HUES48 (cell line): ENCODE data around the gene ZNF319.

Source experiments
- H3K27ac ChIP-seq: one replicate; pipeline ENCODE4 v1.7.0; 2013; ENCODE audit warnings: low read depth, low read length, inconsistent platforms
- H3K27me3 ChIP-seq: 2 replicates; pipeline ENCODE4 v1.6.1; 2013; ENCODE audit warnings: mild to moderate bottlenecking, low read length; ENCODE audit not compliant: control insufficient read depth, insufficient read depth
- H3K36me3 ChIP-seq: 2 replicates; pipeline ENCODE4 v1.6.1; 2013; ENCODE audit warnings: low read length; ENCODE audit not compliant: control insufficient read depth, insufficient read depth
- H3K4me1 ChIP-seq: 2 replicates; pipeline ENCODE4 v1.6.1; 2013; ENCODE audit warnings: mild to moderate bottlenecking, low read length; ENCODE audit not compliant: control insufficient read depth, insufficient read depth
- H3K4me3 ChIP-seq: 2 replicates; pipeline ENCODE4 v1.5.1; 2013; ENCODE audit warnings: mild to moderate bottlenecking, low read depth, low read length
- H3K9ac ChIP-seq: 2 replicates; pipeline ENCODE4 v1.6.1; 2013; ENCODE audit warnings: mild to moderate bottlenecking, low read depth, low read length, moderate library complexity
- H3K9me3 ChIP-seq: 2 replicates; pipeline ENCODE4 v1.6.1; 2013; ENCODE audit warnings: low read length; ENCODE audit not compliant: control insufficient read depth, insufficient read depth

The ZNF319 gene

GRCh38 chr16:58034774-58035173, 34.3 kb upstream of the ZNF319 start:
- Histone ChIP-seq H3K4me3 (no peak overlapping the region), H3K9me3 (no peaks in the 10 kb centered on the region), H3K36me3 (peaks cover 26% of the 10 kb centered on the region), H3K9ac (no peak overlapping the region), H3K4me1 (no peaks in the 10 kb centered on the region), H3K27me3 (no peaks in the 10 kb centered on the region), H3K27ac (no peak overlapping the region)

GRCh38 chr16:58034128-58034685, 33.7 kb upstream of the ZNF319 start:
- peaks cover 20% of the 10 kb centered on the region for H3K36me3 ChIP-seq
- H3K9me3 ChIP-seq: no peaks in the 10 kb centered on the region
- no peak overlapping the region for H3K9ac ChIP-seq
- no peak overlapping the region for H3K4me3 ChIP-seq
- no peaks in the 10 kb centered on the region for H3K4me1 ChIP-seq
- no peak overlapping the region for H3K27ac ChIP-seq
- H3K27me3 ChIP-seq: no peaks in the 10 kb centered on the region

GRCh38 chr16:58032710-58033293, 32.3 kb upstream of the ZNF319 start:
- Histone ChIP-seq H3K27me3 (no peaks in the 10 kb centered on the region), H3K27ac (no peak overlapping the region), H3K9ac (no peak overlapping the region), H3K9me3 (no peaks in the 10 kb centered on the region), H3K4me1 (peaks cover 13% of the 10 kb centered on the region), H3K4me3 (no peak overlapping the region), H3K36me3 (peaks cover 8% of the 10 kb centered on the region)

GRCh38 chr16:58031016-58031800, 30.7 kb upstream of the ZNF319 start:
- peaks cover 14% of the 10 kb centered on the region for H3K4me1 ChIP-seq

GRCh38 chr16:58030136-58030840, 29.8 kb upstream of the ZNF319 start:
- H3K4me3 ChIP-seq: no peak overlapping the region
- H3K27ac ChIP-seq: no peak overlapping the region
- no peaks in the 10 kb centered on the region for H3K9me3 ChIP-seq
- no peak overlapping the region for H3K9ac ChIP-seq
- no peaks in the 10 kb centered on the region for H3K27me3 ChIP-seq
- H3K4me1 ChIP-seq: peaks cover 14% of the 10 kb centered on the region
- H3K36me3 ChIP-seq: no peaks in the 10 kb centered on the region

More at GRCh38 chr16:58031016-58031800, 30.7 kb upstream of the ZNF319 start:
- no peaks in the 10 kb centered on the region for H3K36me3 ChIP-seq
- no peak overlapping the region for H3K9ac ChIP-seq
- H3K27me3 ChIP-seq: no peaks in the 10 kb centered on the region
- no peak overlapping the region for H3K27ac ChIP-seq
- no peaks in the 10 kb centered on the region for H3K9me3 ChIP-seq
- H3K4me3 ChIP-seq: no peak overlapping the region

- Histone ChIP-seq H3K9ac (no peak overlapping the region), H3K27ac (no peak overlapping the region), H3K4me1 (peaks cover 20% of the 10 kb centered on the region), H3K9me3 (no peaks in the 10 kb centered on the region), H3K36me3 (no peaks in the 10 kb centered on the region), H3K27me3 (peaks cover 6% of the 10 kb centered on the region; the same call in 1 of the 2 replicates), H3K4me3 (no peak overlapping the region)
Observed at GRCh38 chr16:58029410-58029809, 28.9 kb upstream of the ZNF319 start.

- Histone ChIP-seq H3K4me3 (peak overlapping the region; percentile 37; the same call in 1 of the 2 replicates), H3K4me1 (peaks cover 28% of the 10 kb centered on the region), H3K9me3 (no peaks in the 10 kb centered on the region)
Observed at GRCh38 chr16:58028541-58029070, 28.1 kb upstream of the ZNF319 start.

GRCh38 chr16:58027916-58028455, 27.5 kb upstream of the ZNF319 start:
- Histone ChIP-seq H3K9ac (no peak overlapping the region), H3K4me1 (peaks cover 33% of the 10 kb centered on the region), H3K9me3 (no peaks in the 10 kb centered on the region), H3K27me3 (peaks cover 15% of the 10 kb centered on the region; the same call in 1 of the 2 replicates), H3K36me3 (no peaks in the 10 kb centered on the region), H3K4me3 (peak overlapping the region; percentile 37), H3K27ac (peak overlapping the region; percentile 73)

More at GRCh38 chr16:58028541-58029070, 28.1 kb upstream of the ZNF319 start:
- Histone ChIP-seq H3K27ac (peak overlapping the region; percentile 73), H3K9ac (no peak overlapping the region), H3K27me3 (peaks cover 14% of the 10 kb centered on the region; the same call in 1 of the 2 replicates), H3K36me3 (no peaks in the 10 kb centered on the region)

- Histone ChIP-seq H3K4me1 (peaks cover 40% of the 10 kb centered on the region), H3K9me3 (no peaks in the 10 kb centered on the region), H3K27me3 (peaks cover 15% of the 10 kb centered on the region; the same call in 1 of the 2 replicates), H3K4me3 (peak overlapping the region; percentile 85), H3K36me3 (no peaks in the 10 kb centered on the region), H3K27ac (peak overlapping the region; percentile 73), H3K9ac (peak overlapping the region; percentile 38; the same call in 1 of the 2 replicates)
Observed at GRCh38 chr16:58027161-58027915, 26.9 kb upstream of the ZNF319 start.

- peaks cover 46% of the 10 kb centered on the region for H3K4me1 ChIP-seq
- no peaks in the 10 kb centered on the region for H3K36me3 ChIP-seq
- peak overlapping the region; percentile 85 for H3K4me3 ChIP-seq
- no peaks in the 10 kb centered on the region for H3K9me3 ChIP-seq
- peak overlapping the region; percentile 38; the same call in 1 of the 2 replicates for H3K9ac ChIP-seq
- peak overlapping the region; percentile 73 for H3K27ac ChIP-seq
- peaks cover 15% of the 10 kb centered on the region; the same call in 1 of the 2 replicates for H3K27me3 ChIP-seq
Observed at GRCh38 chr16:58026705-58027160, 26.3 kb upstream of the ZNF319 start.
